ENCODE measurements around the gene BBIP1. TPM values are rescaled to one million over a fixed set of nuclear protein-coding genes. Genes with fewer than 3 reads are reported as not detected.

BBIP1 gene
- total and polyA plus RNA-seq, 2 donors from 2014 or later = 34.8 to 36.1 TPM

DNA sequence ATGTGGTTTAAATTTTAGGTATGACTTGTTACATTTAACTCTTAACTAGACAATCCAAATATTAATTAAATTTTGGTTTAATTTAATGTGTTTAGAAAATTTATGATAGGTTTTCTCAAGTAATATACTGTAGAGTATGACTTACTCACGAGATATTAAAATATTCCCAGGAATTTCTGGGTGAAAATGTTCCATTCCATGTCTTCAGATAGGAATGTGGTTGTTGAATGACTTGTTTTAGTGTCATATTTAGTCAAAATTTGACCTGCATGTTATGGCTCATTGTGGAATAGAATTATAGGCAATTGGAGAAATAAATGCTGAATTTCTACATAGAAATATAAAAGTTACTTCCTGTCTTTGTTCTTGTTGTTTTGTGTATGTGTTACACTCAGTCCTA lies 47.2 kb upstream of the BBIP1 start:
- DNase-seq (no peak), FAIRE-seq (no peak)
- H3K9ac ChIP-seq (ENCODE audit: low read length in 3 of 3) = no peak overlapping the region
- H3K36me3 ChIP-seq (ENCODE audit: control insufficient read depth in 2 of 3, insufficient read depth in 3 of 3, low read length in 3 of 3) = no peaks in the 10 kb centered on the region
- no peak overlapping the region for H3K27ac ChIP-seq (ENCODE audit: low read depth in 2 of 2, low read length in 2 of 2)
- no peak overlapping the region for H3K4me3 ChIP-seq (ENCODE audit: low read length in 3 of 3)
- peaks cover 0 to 6% (median 3%) of the 10 kb centered on the region in 3 donors for H3K4me1 ChIP-seq (ENCODE audit: control insufficient read depth in 2 of 3, insufficient read depth in 2 of 3, low read depth in 1 of 3, low read length in 3 of 3)
- H3K27me3 ChIP-seq (ENCODE audit: control insufficient read depth, insufficient read depth, low read length) = no peaks in the 10 kb centered on the region
- TF ChIP-seq, protein P1, sequence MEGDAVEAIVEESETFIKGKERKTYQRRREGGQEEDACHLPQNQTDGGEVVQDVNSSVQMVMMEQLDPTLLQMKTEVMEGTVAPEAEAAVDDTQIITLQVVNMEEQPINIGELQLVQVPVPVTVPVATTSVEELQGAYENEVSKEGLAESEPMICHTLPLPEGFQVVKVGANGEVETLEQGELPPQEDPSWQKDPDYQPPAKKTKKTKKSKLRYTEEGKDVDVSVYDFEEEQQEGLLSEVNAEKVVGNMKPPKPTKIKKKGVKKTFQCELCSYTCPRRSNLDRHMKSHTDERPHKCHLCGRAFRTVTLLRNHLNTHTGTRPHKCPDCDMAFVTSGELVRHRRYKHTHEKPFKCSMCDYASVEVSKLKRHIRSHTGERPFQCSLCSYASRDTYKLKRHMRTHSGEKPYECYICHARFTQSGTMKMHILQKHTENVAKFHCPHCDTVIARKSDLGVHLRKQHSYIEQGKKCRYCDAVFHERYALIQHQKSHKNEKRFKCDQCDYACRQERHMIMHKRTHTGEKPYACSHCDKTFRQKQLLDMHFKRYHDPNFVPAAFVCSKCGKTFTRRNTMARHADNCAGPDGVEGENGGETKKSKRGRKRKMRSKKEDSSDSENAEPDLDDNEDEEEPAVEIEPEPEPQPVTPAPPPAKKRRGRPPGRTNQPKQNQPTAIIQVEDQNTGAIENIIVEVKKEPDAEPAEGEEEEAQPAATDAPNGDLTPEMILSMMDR (IDR thresholded peaks at IDR 0.05; ENCODE audit: borderline replicate concordance, extremely low read depth, insufficient read depth) = no peak
- H3K9me3 ChIP-seq (ENCODE audit: control insufficient read depth in 2 of 3, insufficient read depth in 1 of 3, low read length in 3 of 3) = no peaks in the 10 kb centered on the region
- intact Hi-C loops (cut with DNase I) = no loop called here

DNA sequence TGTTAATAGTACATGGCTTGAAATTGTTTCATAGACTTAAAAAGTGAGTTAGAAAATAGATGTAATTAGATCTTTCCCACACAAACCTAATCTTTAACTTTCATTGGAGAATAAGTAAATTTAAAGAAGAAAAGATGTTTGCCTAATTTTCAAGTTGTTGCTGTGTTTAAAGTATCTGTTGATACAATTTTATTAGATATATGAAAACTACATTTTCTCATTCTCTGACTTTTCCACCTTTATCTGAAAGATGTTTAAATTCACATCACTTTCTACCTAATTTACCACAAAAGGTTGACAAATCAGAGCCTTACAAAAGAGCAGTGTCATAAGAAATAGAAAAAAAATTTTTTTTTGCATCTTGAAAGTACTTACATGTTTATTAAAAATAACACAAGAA lies 46.2 kb upstream of the BBIP1 start:
- no peak overlapping the region for H3K9ac ChIP-seq (ENCODE audit: low read length in 3 of 3)
- no peak overlapping the region for H3K4me3 ChIP-seq (ENCODE audit: low read length in 3 of 3)
- no peaks in the 10 kb centered on the region for H3K36me3 ChIP-seq (ENCODE audit: control insufficient read depth in 2 of 3, insufficient read depth in 3 of 3, low read length in 3 of 3)
- intact Hi-C loops (cut with DNase I) = no loop called here
- FAIRE-seq (no peak), DNase-seq (no peak)
- H3K4me1 ChIP-seq (ENCODE audit: control insufficient read depth in 2 of 3, insufficient read depth in 2 of 3, low read depth in 1 of 3, low read length in 3 of 3) = peaks cover 0 to 6% (median 3%) of the 10 kb centered on the region in 3 donors
- H3K27me3 ChIP-seq (ENCODE audit: control insufficient read depth, insufficient read depth, low read length) = no peaks in the 10 kb centered on the region
- TF ChIP-seq, protein P1 (IDR thresholded peaks at IDR 0.05; ENCODE audit: borderline replicate concordance, extremely low read depth, insufficient read depth) = no peak
- H3K9me3 ChIP-seq (ENCODE audit: control insufficient read depth in 2 of 3, insufficient read depth in 1 of 3, low read length in 3 of 3) = no peaks in the 10 kb centered on the region
- no peak overlapping the region for H3K27ac ChIP-seq (ENCODE audit: low read depth in 2 of 2, low read length in 2 of 2)

DNA sequence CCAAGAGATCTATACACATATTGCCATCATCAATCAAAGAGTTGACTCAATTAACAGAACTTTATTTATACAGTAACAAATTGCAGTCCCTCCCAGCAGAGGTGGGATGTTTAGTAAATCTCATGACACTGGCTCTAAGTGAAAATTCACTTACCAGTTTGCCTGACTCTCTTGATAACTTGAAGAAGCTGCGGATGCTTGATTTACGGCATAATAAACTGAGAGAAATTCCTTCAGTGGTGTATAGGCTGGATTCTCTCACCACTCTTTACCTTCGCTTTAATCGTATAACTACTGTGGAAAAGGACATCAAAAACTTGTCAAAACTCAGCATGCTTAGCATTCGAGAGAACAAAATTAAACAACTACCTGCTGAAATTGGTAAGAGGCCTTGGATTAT lies 45.7 kb upstream of the BBIP1 start:
- no peak for FAIRE-seq
- intact Hi-C loops (cut with DNase I) = no loop called here
- no peak overlapping the region for H3K4me3 ChIP-seq (ENCODE audit: low read length in 3 of 3)
- H3K27ac ChIP-seq (ENCODE audit: low read depth in 2 of 2, low read length in 2 of 2) = no peak overlapping the region
- TF ChIP-seq, protein P1 (IDR thresholded peaks at IDR 0.05; ENCODE audit: borderline replicate concordance, extremely low read depth, insufficient read depth) = no peak
- no peaks in the 10 kb centered on the region for H3K9me3 ChIP-seq (ENCODE audit: control insufficient read depth in 2 of 3, insufficient read depth in 1 of 3, low read length in 3 of 3)
- H3K27me3 ChIP-seq (ENCODE audit: control insufficient read depth, insufficient read depth, low read length) = no peaks in the 10 kb centered on the region
- no peaks in the 10 kb centered on the region for H3K36me3 ChIP-seq (ENCODE audit: control insufficient read depth in 2 of 3, insufficient read depth in 3 of 3, low read length in 3 of 3)
- peaks cover 0 to 6% (median 3%) of the 10 kb centered on the region in 3 donors for H3K4me1 ChIP-seq (ENCODE audit: control insufficient read depth in 2 of 3, insufficient read depth in 2 of 3, low read depth in 1 of 3, low read length in 3 of 3)
- peak in 2 of 5 donors; percentile 59 to 67 for DNase-seq
- H3K9ac ChIP-seq (ENCODE audit: low read length in 3 of 3) = no peak overlapping the region

DNA sequence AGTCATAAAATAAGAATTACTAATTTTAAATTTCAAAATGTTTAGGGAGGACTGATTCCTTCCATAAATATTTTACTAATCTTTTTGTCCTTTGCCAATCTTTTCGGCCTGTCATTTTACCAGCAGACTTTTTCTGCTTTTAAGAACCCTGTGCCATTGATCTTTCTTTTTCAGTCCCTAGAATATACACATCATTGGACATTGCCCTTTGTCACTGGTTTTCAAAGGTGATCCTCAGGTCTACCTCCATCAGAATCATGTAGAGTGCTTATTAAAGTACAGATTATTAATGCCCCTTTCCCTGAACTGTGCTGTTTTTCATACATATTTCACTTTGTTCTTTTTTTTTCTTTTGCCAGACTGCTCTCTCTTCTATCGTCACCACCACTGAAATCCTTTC lies 44.2 kb upstream of the BBIP1 start:
- Histone ChIP-seq H3K4me1 (ENCODE audit: control insufficient read depth in 2 of 3, insufficient read depth in 2 of 3, low read depth in 1 of 3, low read length in 3 of 3) (peaks cover 0 to 6% (median 3%) of the 10 kb centered on the region in 3 donors), H3K9me3 (ENCODE audit: control insufficient read depth in 2 of 3, insufficient read depth in 1 of 3, low read length in 3 of 3) (no peaks in the 10 kb centered on the region), H3K36me3 (ENCODE audit: control insufficient read depth in 2 of 3, insufficient read depth in 3 of 3, low read length in 3 of 3) (no peaks in the 10 kb centered on the region), H3K4me3 (ENCODE audit: low read length in 3 of 3) (no peak overlapping the region), H3K9ac (ENCODE audit: low read length in 3 of 3) (no peak overlapping the region), H3K27me3 (ENCODE audit: control insufficient read depth, insufficient read depth, low read length) (no peaks in the 10 kb centered on the region), H3K27ac (ENCODE audit: low read depth in 2 of 2, low read length in 2 of 2) (no peak overlapping the region)
- FAIRE-seq (no peak), DNase-seq (no peak)
- TF ChIP-seq, protein P1 (IDR thresholded peaks at IDR 0.05; ENCODE audit: borderline replicate concordance, extremely low read depth, insufficient read depth) = no peak
- intact Hi-C loops (cut with DNase I) = no loop called here

Data from kidney (tissue), 14 donors.